Measurements from ENCODE around the gene BNC2. TPM values are rescaled to one million over a fixed set of nuclear protein-coding genes. Genes with fewer than 3 reads are reported as not detected.

The BNC2 gene
- total RNA-seq, 1 experiment from 2014 or later: 16.1 TPM

GRCh38 chr9:16613051-16613450 is 257.4 kb downstream of the BNC2 start:
- DNase-seq: no peak
- H3K4me1 ChIP-seq: peaks cover 14% of the 10 kb centered on the region

GRCh38 chr9:16612627-16613026 is 257.8 kb downstream of the BNC2 start:
- Histone ChIP-seq H3K27me3 (no peaks in the 10 kb centered on the region), H3K36me3 (no peaks in the 10 kb centered on the region), H3K27ac (no peak overlapping the region), H3K4me3 (no peak overlapping the region), H3K4me1 (peaks cover 17% of the 10 kb centered on the region), H3K9me3 (replicated peaks) (no peaks in the 10 kb centered on the region)
- no peak for DNase-seq

More at GRCh38 chr9:16613051-16613450, 257.4 kb downstream of the BNC2 start:
- no peaks in the 10 kb centered on the region for H3K27me3 ChIP-seq
- no peaks in the 10 kb centered on the region for H3K9me3 ChIP-seq (replicated peaks)
- H3K4me3 ChIP-seq: no peak overlapping the region
- H3K36me3 ChIP-seq: no peaks in the 10 kb centered on the region
- H3K27ac ChIP-seq: no peak overlapping the region

- DNase-seq: no peak
- no peaks in the 10 kb centered on the region for H3K27me3 ChIP-seq
- no peak overlapping the region for H3K4me3 ChIP-seq
- H3K36me3 ChIP-seq: no peaks in the 10 kb centered on the region
- H3K9me3 ChIP-seq (replicated peaks): no peaks in the 10 kb centered on the region
- peaks cover 17% of the 10 kb centered on the region for H3K4me1 ChIP-seq
- no peak overlapping the region for H3K27ac ChIP-seq
Measured at GRCh38 chr9:16611983-16612382, 258.5 kb downstream of the BNC2 start.

GRCh38 chr9:16611001-16611400 is 259.5 kb downstream of the BNC2 start:
- H3K9me3 ChIP-seq (replicated peaks): no peaks in the 10 kb centered on the region
- no peak overlapping the region for H3K4me3 ChIP-seq
- no peaks in the 10 kb centered on the region for H3K27me3 ChIP-seq
- H3K4me1 ChIP-seq: peaks cover 17% of the 10 kb centered on the region
- H3K27ac ChIP-seq: no peak overlapping the region
- no peak for DNase-seq
- H3K36me3 ChIP-seq: no peaks in the 10 kb centered on the region

GRCh38 chr9:16610538-16610937 is 259.9 kb downstream of the BNC2 start:
- no peak overlapping the region for H3K4me3 ChIP-seq
- H3K27me3 ChIP-seq: no peaks in the 10 kb centered on the region
- H3K36me3 ChIP-seq: no peaks in the 10 kb centered on the region
- no peak for DNase-seq
- H3K4me1 ChIP-seq: peaks cover 17% of the 10 kb centered on the region
- H3K9me3 ChIP-seq (replicated peaks): no peaks in the 10 kb centered on the region
- no peak overlapping the region for H3K27ac ChIP-seq

- no peaks in the 10 kb centered on the region for H3K27me3 ChIP-seq
- H3K4me1 ChIP-seq: peaks cover 15% of the 10 kb centered on the region
- no peak overlapping the region for H3K27ac ChIP-seq
- H3K4me3 ChIP-seq: no peak overlapping the region
- no peaks in the 10 kb centered on the region for H3K36me3 ChIP-seq
- DNase-seq: no peak
- no peaks in the 10 kb centered on the region for H3K9me3 ChIP-seq (replicated peaks)
Measured at GRCh38 chr9:16608906-16609305, 261.6 kb downstream of the BNC2 start.

- Histone ChIP-seq H3K27me3 (no peaks in the 10 kb centered on the region), H3K36me3 (no peaks in the 10 kb centered on the region), H3K27ac (no peak overlapping the region), H3K4me3 (no peak overlapping the region), H3K4me1 (no peaks in the 10 kb centered on the region), H3K9me3 (replicated peaks) (no peaks in the 10 kb centered on the region)
- no peak for DNase-seq
Measured at GRCh38 chr9:16602494-16602893, 268.0 kb downstream of the BNC2 start.

GRCh38 chr9:16601991-16602390 is 268.5 kb downstream of the BNC2 start:
- H3K27me3 ChIP-seq: no peaks in the 10 kb centered on the region
- no peaks in the 10 kb centered on the region for H3K4me1 ChIP-seq
- no peak overlapping the region for H3K27ac ChIP-seq
- no peaks in the 10 kb centered on the region for H3K9me3 ChIP-seq (replicated peaks)
- DNase-seq: no peak
- no peak overlapping the region for H3K4me3 ChIP-seq
- H3K36me3 ChIP-seq: no peaks in the 10 kb centered on the region

GRCh38 chr9:16598316-16598715 is 272.2 kb downstream of the BNC2 start:
- DNase-seq: no peak

GRCh38 chr9:16597136-16597535 is 273.3 kb downstream of the BNC2 start:
- Histone ChIP-seq H3K27me3 (no peaks in the 10 kb centered on the region), H3K4me3 (no peak overlapping the region), H3K36me3 (no peaks in the 10 kb centered on the region), H3K27ac (no peak overlapping the region), H3K9me3 (replicated peaks) (no peaks in the 10 kb centered on the region), H3K4me1 (no peaks in the 10 kb centered on the region)
- no peak for DNase-seq

More at GRCh38 chr9:16598316-16598715, 272.2 kb downstream of the BNC2 start:
- Histone ChIP-seq H3K27me3 (no peaks in the 10 kb centered on the region), H3K4me1 (no peaks in the 10 kb centered on the region), H3K27ac (no peak overlapping the region), H3K36me3 (no peaks in the 10 kb centered on the region), H3K9me3 (replicated peaks) (no peaks in the 10 kb centered on the region), H3K4me3 (no peak overlapping the region)

- H3K9me3 ChIP-seq (replicated peaks): no peaks in the 10 kb centered on the region
- H3K4me3 ChIP-seq: no peak overlapping the region
Measured at GRCh38 chr9:16595227-16595626, 275.2 kb downstream of the BNC2 start.

GRCh38 chr9:16594787-16595186 is 275.7 kb downstream of the BNC2 start:
- H3K4me1 ChIP-seq: 0 out of 2 replicates have a peak, but pooled peaks cover 2% of the 10 kb centered on the region
- no peaks in the 10 kb centered on the region for H3K9me3 ChIP-seq (replicated peaks)
- H3K36me3 ChIP-seq: no peaks in the 10 kb centered on the region
- no peak for DNase-seq
- no peak overlapping the region for H3K4me3 ChIP-seq
- H3K27ac ChIP-seq: no peak overlapping the region
- H3K27me3 ChIP-seq: no peaks in the 10 kb centered on the region

More at GRCh38 chr9:16595227-16595626, 275.2 kb downstream of the BNC2 start:
- Histone ChIP-seq H3K4me1 (0 out of 2 replicates have a peak, but pooled peaks cover 2% of the 10 kb centered on the region), H3K36me3 (no peaks in the 10 kb centered on the region), H3K27me3 (no peaks in the 10 kb centered on the region), H3K27ac (no peak overlapping the region)
- no peak for DNase-seq

GRCh38 chr9:16593746-16594145 is 276.7 kb downstream of the BNC2 start:
- no peak for DNase-seq
- Histone ChIP-seq H3K4me1 (0 out of 2 replicates have a peak, but pooled peaks cover 2% of the 10 kb centered on the region), H3K9me3 (replicated peaks) (no peaks in the 10 kb centered on the region), H3K27me3 (no peaks in the 10 kb centered on the region), H3K36me3 (no peaks in the 10 kb centered on the region), H3K4me3 (no peak overlapping the region), H3K27ac (no peak overlapping the region)

- Histone ChIP-seq H3K4me3 (no peak overlapping the region), H3K4me1 (0 out of 2 replicates have a peak, but pooled peaks cover 2% of the 10 kb centered on the region), H3K9me3 (replicated peaks) (0 out of 2 replicates have a peak, but pooled peaks cover 3% of the 10 kb centered on the region), H3K27ac (no peak overlapping the region), H3K27me3 (no peaks in the 10 kb centered on the region), H3K36me3 (no peaks in the 10 kb centered on the region)
- no peak for DNase-seq
Measured at GRCh38 chr9:16591092-16591491, 279.4 kb downstream of the BNC2 start.

- H3K9me3 ChIP-seq (replicated peaks): 0 out of 2 replicates have a peak, but pooled peaks cover 3% of the 10 kb centered on the region
- no peaks in the 10 kb centered on the region for H3K36me3 ChIP-seq
- no peaks in the 10 kb centered on the region for H3K27me3 ChIP-seq
- H3K4me1 ChIP-seq: no peaks in the 10 kb centered on the region
- no peak overlapping the region for H3K27ac ChIP-seq
- no peak overlapping the region for H3K4me3 ChIP-seq
- no peak for DNase-seq
Measured at GRCh38 chr9:16585591-16585990, 284.9 kb downstream of the BNC2 start.

- H3K36me3 ChIP-seq: no peaks in the 10 kb centered on the region
- no peak overlapping the region for H3K27ac ChIP-seq
- DNase-seq: no peak
- no peak overlapping the region for H3K4me3 ChIP-seq
- no peaks in the 10 kb centered on the region for H3K4me1 ChIP-seq
- no peaks in the 10 kb centered on the region for H3K9me3 ChIP-seq (replicated peaks)
- no peaks in the 10 kb centered on the region for H3K27me3 ChIP-seq
Measured at GRCh38 chr9:16579872-16580432, 290.5 kb downstream of the BNC2 start.
